ENCODE results near the gene NOLC1.
"Not testable (repeated sequence)": the region's sequence is repeated elsewhere in the genome, so short reads cannot be mapped to it uniquely, and the experiment has no call there.

The NOLC1 gene

GRCh38 chr10:102175415-102175814, 23.2 kb downstream of the NOLC1 start:
- TF ChIP-seq CTCF (IDR thresholded peaks at IDR 0.05; ENCODE audit: insufficient read depth, low read depth, low read length, missing control alignments): no peak
- no peak for DNase-seq (ENCODE audit: low read depth)
- no peak overlapping the region for H3K4me3 ChIP-seq (ENCODE audit: low read depth, low read length)

- no peak overlapping the region for H3K4me3 ChIP-seq (ENCODE audit: low read depth, low read length)
- DNase-seq (ENCODE audit: low read depth): no peak
- no peak for TF ChIP-seq CTCF (IDR thresholded peaks at IDR 0.05; ENCODE audit: insufficient read depth, low read depth, low read length, missing control alignments)
These were observed 32.4 kb downstream of the NOLC1 start for GRCh38 chr10:102184606-102185005.

DNA sequence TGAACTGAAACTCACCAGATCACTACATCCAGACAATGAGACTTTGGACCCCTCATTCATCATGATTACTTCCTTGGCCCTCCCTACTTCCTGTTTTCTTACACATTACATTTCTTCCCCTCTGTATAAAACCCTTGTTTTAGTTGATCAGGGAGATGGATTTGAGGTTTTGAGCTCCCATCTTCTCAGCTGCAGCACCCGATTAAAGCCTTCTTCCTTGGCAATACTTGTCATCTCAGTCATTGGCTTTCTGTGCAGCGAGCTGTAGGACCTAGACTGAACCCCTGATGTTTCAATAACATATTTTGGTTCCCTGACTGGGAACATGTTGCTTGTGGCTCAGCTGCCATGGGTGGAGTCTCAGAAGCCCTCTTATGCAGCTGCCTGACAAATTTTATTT, 33.1 kb downstream of the NOLC1 start:
- no peak for TF ChIP-seq CTCF (IDR thresholded peaks at IDR 0.05; ENCODE audit: insufficient read depth, low read depth, low read length, missing control alignments)
- DNase-seq (ENCODE audit: low read depth): no peak
- no peak overlapping the region for H3K4me3 ChIP-seq (ENCODE audit: low read depth, low read length)

DNA sequence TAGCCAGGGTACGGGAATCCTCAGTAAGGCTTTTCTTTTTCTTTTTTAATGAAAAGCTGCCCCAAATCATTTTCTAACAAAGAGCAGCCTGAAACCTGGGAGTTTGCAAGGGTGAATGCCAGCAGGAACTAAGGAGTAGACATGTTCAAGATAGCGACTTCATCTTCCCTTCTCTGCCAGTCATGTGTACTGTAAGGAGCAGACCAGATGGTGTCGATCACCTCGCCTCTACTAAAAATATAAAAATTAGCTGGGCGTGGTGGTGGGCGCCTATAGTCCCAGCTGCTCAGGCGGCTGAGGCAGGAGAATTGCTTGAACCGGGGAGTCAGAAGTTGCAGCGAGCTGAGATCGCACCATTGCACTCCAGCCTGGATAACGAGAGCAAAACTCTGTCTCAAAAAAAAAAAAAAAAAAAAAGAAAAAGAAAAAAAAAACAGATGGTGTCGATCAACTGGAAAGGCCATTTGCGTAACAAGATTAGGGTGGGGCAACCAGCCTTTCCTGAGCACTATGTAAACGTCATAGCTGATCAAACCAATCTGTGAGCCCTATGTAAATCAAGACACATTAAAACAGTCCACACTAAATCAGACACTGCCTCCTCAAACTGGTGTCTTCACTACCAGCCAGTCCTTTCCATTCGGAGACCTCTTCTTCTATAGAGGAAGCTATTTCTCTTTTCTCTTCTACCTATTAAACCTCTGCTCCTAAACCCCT, 33.8 kb downstream of the NOLC1 start:
- no peak for DNase-seq (ENCODE audit: low read depth)
- H3K4me3 ChIP-seq (ENCODE audit: low read depth, low read length): no peak overlapping the region
- no peak for TF ChIP-seq CTCF (IDR thresholded peaks at IDR 0.05; ENCODE audit: insufficient read depth, low read depth, low read length, missing control alignments)

GRCh38 chr10:102188298-102188940, 36.2 kb downstream of the NOLC1 start:
- H3K4me3 ChIP-seq (ENCODE audit: low read depth, low read length): no peak overlapping the region
- TF ChIP-seq CTCF (IDR thresholded peaks at IDR 0.05; ENCODE audit: insufficient read depth, low read depth, low read length, missing control alignments): no peak
- no peak for DNase-seq (ENCODE audit: low read depth)

DNA sequence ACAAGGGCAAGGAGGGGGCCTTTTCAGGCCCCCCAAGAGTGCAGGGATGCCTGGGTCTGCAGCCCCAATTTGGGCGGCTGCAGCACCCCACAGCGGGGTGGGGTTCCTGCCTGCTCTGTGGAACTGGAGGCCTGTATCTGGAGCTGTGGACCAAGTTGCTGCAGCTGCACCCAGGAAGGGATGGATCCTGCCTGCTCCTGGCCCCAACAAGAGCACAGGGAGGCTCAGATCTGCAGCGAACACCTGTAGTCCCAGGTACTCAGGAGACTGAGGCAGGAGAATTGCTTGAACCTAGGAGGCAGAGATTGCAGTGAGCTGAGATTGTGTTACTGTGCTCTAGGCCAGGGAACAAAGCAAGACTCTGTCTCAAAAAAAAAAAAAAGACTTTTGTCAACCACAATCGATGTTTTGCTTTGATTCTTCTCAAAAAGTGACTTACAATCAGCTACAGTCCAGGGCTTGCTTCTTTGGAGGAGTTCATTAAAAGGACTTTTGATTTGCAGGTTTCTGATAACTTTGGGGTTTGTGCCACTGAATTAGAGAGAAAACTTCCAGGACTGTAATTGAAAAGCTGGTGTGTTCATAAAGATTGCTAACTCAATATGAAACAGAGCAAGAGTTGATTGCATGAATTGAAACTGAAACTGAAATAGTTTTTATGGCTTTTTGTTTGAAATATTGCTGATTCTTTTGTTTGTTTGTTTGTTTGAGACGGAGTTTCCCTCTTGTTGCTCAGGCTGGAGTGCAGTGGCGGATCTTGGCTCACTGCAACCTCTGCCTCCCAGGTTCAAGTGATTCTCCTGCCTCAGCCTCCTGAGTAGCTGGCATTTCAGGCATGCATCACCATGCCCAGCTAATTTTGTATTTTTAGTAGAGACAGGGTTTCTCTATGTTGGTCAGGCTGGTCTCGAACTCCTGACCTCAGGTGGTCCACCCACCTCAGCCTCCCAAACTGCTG, 37.0 kb downstream of the NOLC1 start:
- peak; percentile 53 for DNase-seq (ENCODE audit: low read depth)
- H3K4me3 ChIP-seq (ENCODE audit: low read depth, low read length): not testable (repeated sequence)

DNA sequence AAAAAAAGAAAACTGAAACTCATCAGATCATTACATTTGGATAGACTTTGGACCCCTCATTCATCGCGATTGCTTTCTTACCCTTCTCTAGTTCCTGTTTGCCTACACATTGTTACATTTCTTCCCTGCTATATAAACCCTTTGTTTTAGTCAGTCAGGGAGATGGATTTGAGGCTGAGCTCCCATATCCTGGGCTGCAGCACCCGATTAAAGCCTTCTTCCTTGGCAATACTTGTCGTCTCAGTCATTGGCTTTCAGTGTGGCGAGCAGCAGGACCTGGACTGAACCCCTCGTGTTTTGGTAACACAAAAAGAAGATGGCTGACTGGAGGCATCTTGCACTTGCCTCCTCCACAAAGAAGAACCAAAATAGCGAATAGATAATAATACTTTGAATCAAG, 39.8 kb downstream of the NOLC1 start:
- no peak for DNase-seq (ENCODE audit: low read depth)
- H3K4me3 ChIP-seq (ENCODE audit: low read depth, low read length): no peak overlapping the region
- TF ChIP-seq CTCF (IDR thresholded peaks at IDR 0.05; ENCODE audit: insufficient read depth, low read depth, low read length, missing control alignments): no peak
